IgD-negative memory B cell (primary cell): ENCODE results near the gene GABRR2. TPM values are rescaled to one million over a fixed set of nuclear protein-coding genes. Genes with fewer than 3 reads are reported as not detected.

Experiments
- H3K27ac Mint-ChIP-seq, 3 donors: one replicate each; pipeline ENCODE4 v1.8.0; 2020 to 2022; ENCODE audit warnings: mild to moderate bottlenecking in 3 of 3, mixed read lengths in 3 of 3, moderate library complexity in 1 of 3
- H3K27me3 Mint-ChIP-seq: one replicate; pipeline ENCODE4 v1.8.0; 2021; ENCODE audit warnings: mixed read lengths
- H3K36me3 Mint-ChIP-seq: one replicate; pipeline ENCODE4 v1.8.0; 2020; ENCODE audit warnings: mild to moderate bottlenecking, mixed read lengths
- H3K4me1 Mint-ChIP-seq, 3 donors: one replicate each; pipeline ENCODE4 v1.8.0; 2020 to 2022; ENCODE audit warnings: mixed read lengths in 3 of 3, mild to moderate bottlenecking in 1 of 3
- H3K4me3 Mint-ChIP-seq, 4 donors: one replicate each; pipeline ENCODE4 v1.8.0; 2020 to 2022; ENCODE audit warnings: mild to moderate bottlenecking in 4 of 4, mixed read lengths in 4 of 4, moderate library complexity in 3 of 4
- H3K9me3 Mint-ChIP-seq, 3 donors: one replicate each; pipeline ENCODE4 v1.8.0; 2020 to 2021; ENCODE audit warnings: mixed read lengths in 3 of 3, mild to moderate bottlenecking in 1 of 3
- polyA plus RNA-seq: library from polyadenylated mRNA; unstranded; fragments of 300-500 nt; fragmentation: Illumina TruSeq; gene quantifications from one replicate; pipeline ENCODE4 v1.2.3, GENCODE V29; 2021

Gene GABRR2
- polyA plus RNA-seq, 1 donor from 2014 or later = 0.13 TPM

GRCh38 chr6:89348372-89348771 lies 33.3 kb upstream of the GABRR2 start:
- no peaks in the 10 kb centered on the region for H3K27me3 Mint-ChIP-seq
- no peaks in the 10 kb centered on the region for H3K36me3 Mint-ChIP-seq
- peaks cover 52 to 63% (median 57%) of the 10 kb centered on the region in 3 donors for H3K4me1 Mint-ChIP-seq
- peak overlapping the region; percentile 88 to 98 (median 98) for H3K4me3 Mint-ChIP-seq
- H3K27ac Mint-ChIP-seq = peak overlapping the region in 2 of 3 donors; percentile 50 to 63
- H3K9me3 Mint-ChIP-seq = no peaks in the 10 kb centered on the region

DNA sequence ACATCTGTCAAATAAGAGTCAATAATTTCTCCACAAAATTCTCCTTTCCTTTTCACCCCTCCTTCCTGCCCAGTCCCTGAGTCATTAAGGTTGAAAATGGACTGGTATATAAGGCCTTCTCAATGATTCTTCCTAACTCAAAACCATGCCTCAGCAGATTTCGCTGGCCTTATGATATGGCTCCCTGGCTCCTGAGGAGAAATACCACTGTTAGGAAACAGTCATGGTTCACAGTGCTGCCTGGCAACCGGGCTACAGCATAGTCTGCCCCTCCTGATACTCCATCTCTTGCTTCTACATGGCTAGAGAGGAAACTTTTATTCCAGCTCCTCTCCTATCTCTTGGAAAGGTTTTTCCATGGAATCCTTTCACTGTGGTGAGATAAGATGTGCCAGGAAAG lies 32.7 kb upstream of the GABRR2 start:
- Mint-ChIP-seq H3K36me3 (no peaks in the 10 kb centered on the region), H3K4me3 (peak overlapping the region in 3 of 4 donors; percentile 88 to 98 (median 97)), H3K27me3 (no peaks in the 10 kb centered on the region), H3K27ac (peak overlapping the region in 2 of 3 donors; percentile 32 to 63), H3K9me3 (no peaks in the 10 kb centered on the region), H3K4me1 (peaks cover 53 to 62% (median 59%) of the 10 kb centered on the region in 3 donors)

GRCh38 chr6:89346433-89346832 lies 31.3 kb upstream of the GABRR2 start:
- no peaks in the 10 kb centered on the region for H3K9me3 Mint-ChIP-seq
- no peaks in the 10 kb centered on the region for H3K27me3 Mint-ChIP-seq
- H3K36me3 Mint-ChIP-seq = no peaks in the 10 kb centered on the region
- H3K4me3 Mint-ChIP-seq = peak overlapping the region in 1 of 4 donors; percentile 65
- peaks cover 53 to 61% (median 60%) of the 10 kb centered on the region in 3 donors for H3K4me1 Mint-ChIP-seq
- peak overlapping the region in 1 of 3 donors; percentile 57 for H3K27ac Mint-ChIP-seq

DNA sequence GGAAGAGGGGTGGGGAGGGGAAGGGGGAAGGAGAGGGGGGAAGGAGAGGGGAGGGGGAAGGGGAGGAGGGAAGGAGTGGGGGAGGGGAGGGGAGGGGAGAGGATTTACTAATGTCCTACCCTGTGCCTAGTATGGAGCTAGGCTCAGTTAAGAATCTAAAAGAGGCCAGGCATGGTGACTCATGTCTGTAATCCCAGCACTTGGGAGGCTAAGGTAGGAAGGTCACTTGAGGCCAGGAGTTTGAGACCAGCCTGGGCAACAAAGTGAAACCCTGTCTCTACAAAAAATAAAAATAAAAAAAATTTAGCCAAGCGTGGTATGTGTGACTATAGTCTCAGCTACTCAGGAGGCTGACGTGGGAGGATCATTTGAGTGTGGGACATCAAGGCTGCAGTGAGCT lies 24.5 kb upstream of the GABRR2 start:
- Mint-ChIP-seq H3K4me1 (peaks cover 12 to 18% (median 17%) of the 10 kb centered on the region in 3 donors), H3K27ac (no peak overlapping the region), H3K9me3 (no peaks in the 10 kb centered on the region), H3K4me3 (no peak overlapping the region), H3K27me3 (no peaks in the 10 kb centered on the region), H3K36me3 (no peaks in the 10 kb centered on the region)

- Mint-ChIP-seq H3K27me3 (no peaks in the 10 kb centered on the region), H3K9me3 (no peaks in the 10 kb centered on the region), H3K4me1 (peaks cover 4 to 9% (median 4%) of the 10 kb centered on the region in 3 donors), H3K4me3 (no peak overlapping the region), H3K27ac (no peak overlapping the region), H3K36me3 (no peaks in the 10 kb centered on the region)
Measured at GRCh38 chr6:89335164-89335563, 20.1 kb upstream of the GABRR2 start.

DNA sequence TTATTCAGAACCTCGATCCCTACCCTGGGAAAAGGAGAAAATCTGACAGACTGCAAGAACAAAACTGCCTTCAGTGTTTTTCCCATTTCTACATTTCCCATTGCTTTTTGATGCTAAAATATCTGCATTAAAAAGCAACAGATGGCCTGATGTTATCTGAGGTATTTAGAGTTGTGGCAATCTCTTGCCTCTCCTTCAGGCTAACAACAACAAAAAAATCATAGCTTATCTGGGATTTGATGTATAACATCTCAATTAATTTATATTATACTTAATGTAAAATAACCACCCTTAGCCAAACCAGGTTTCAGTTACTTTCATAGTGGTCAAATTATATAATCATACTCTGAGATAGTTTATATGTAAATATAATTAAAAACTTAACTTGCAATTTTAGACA lies 15.8 kb upstream of the GABRR2 start:
- peaks cover 2 to 12% (median 3%) of the 10 kb centered on the region in 3 donors for H3K4me1 Mint-ChIP-seq
- no peaks in the 10 kb centered on the region for H3K27me3 Mint-ChIP-seq
- no peak overlapping the region for H3K4me3 Mint-ChIP-seq
- peaks cover 2% of the 10 kb centered on the region for H3K36me3 Mint-ChIP-seq
- H3K27ac Mint-ChIP-seq = no peak overlapping the region
- no peaks in the 10 kb centered on the region for H3K9me3 Mint-ChIP-seq

- H3K9me3 Mint-ChIP-seq = no peaks in the 10 kb centered on the region
- peaks cover 5% of the 10 kb centered on the region for H3K36me3 Mint-ChIP-seq
- no peak overlapping the region for H3K4me3 Mint-ChIP-seq
- no peaks in the 10 kb centered on the region for H3K27me3 Mint-ChIP-seq
- no peak overlapping the region for H3K27ac Mint-ChIP-seq
- peaks cover 2 to 17% (median 4%) of the 10 kb centered on the region in 3 donors for H3K4me1 Mint-ChIP-seq
Measured at GRCh38 chr6:89328976-89329375, 13.9 kb upstream of the GABRR2 start.

- H3K9me3 Mint-ChIP-seq = no peaks in the 10 kb centered on the region
- H3K4me1 Mint-ChIP-seq = peaks cover 17 to 44% (median 33%) of the 10 kb centered on the region in 3 donors
- no peak overlapping the region for H3K27ac Mint-ChIP-seq
- H3K4me3 Mint-ChIP-seq = no peak overlapping the region
- no peaks in the 10 kb centered on the region for H3K27me3 Mint-ChIP-seq
- peaks cover 9% of the 10 kb centered on the region for H3K36me3 Mint-ChIP-seq
Measured at GRCh38 chr6:89324304-89324703, 9.2 kb upstream of the GABRR2 start.

DNA sequence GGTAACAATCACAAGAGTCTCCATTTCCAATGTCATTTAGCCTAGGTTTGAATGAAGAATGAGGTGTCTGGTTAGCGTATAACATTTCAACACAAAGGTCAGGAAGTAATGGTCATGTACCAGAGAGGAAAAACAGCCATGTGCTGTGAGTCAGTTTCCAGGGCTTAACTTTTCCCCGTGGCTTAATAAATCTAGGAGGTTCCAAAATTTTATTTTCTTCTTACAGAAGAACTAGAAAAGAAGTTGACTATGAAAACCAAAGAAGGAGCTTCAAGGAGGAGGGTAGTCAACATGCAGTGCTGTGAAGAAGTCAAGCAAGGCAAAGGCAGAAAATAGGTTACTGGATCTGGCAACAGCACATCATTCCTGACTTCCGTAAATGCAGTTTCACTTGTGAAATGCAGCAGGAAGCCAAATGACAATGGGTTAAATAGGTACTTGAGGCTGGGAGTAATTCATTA lies 8.4 kb upstream of the GABRR2 start:
- peaks cover 18 to 45% (median 36%) of the 10 kb centered on the region in 3 donors for H3K4me1 Mint-ChIP-seq
- H3K27me3 Mint-ChIP-seq = no peaks in the 10 kb centered on the region
- H3K9me3 Mint-ChIP-seq = no peaks in the 10 kb centered on the region
- peaks cover 9% of the 10 kb centered on the region for H3K36me3 Mint-ChIP-seq
- no peak overlapping the region for H3K27ac Mint-ChIP-seq
- no peak overlapping the region for H3K4me3 Mint-ChIP-seq

- peaks cover 11% of the 10 kb centered on the region for H3K36me3 Mint-ChIP-seq
- peak overlapping the region in 1 of 3 donors; percentile 74 for H3K27ac Mint-ChIP-seq
- no peaks in the 10 kb centered on the region for H3K27me3 Mint-ChIP-seq
- H3K4me1 Mint-ChIP-seq = peaks cover 24 to 60% (median 38%) of the 10 kb centered on the region in 3 donors
- no peaks in the 10 kb centered on the region for H3K9me3 Mint-ChIP-seq
- peak overlapping the region in 1 of 4 donors; percentile 53 for H3K4me3 Mint-ChIP-seq
Measured at GRCh38 chr6:89321131-89321970, 6.3 kb upstream of the GABRR2 start.

DNA sequence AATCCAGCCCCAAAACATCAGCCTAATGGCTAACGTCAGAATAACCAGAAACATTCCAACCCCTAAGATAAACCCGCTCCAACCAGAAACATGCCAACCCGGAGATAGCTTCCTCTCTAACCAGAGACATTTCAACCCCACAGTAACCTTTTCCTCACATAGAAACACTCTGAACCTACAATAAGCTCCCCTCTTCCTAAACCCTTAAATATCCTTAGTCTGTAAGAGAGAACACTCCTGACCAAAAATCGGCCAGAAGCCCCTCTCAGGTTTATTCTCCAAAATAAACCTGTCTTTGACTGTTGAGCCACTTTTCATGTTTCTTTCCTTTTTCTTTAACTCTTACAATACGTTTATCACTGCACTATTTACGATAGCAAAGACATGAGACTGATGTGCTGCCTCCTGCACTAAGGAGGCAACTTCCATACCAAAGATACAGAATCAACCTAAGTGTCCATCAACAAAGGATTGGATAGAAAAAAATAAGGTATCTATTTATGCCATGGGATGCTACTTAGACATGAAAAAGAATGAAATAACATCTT lies 5.0 kb upstream of the GABRR2 start:
- peaks cover 24 to 64% (median 39%) of the 10 kb centered on the region in 3 donors for H3K4me1 Mint-ChIP-seq
- H3K27me3 Mint-ChIP-seq = no peaks in the 10 kb centered on the region
- no peak overlapping the region for H3K27ac Mint-ChIP-seq
- H3K4me3 Mint-ChIP-seq = no peak overlapping the region
- H3K9me3 Mint-ChIP-seq = no peaks in the 10 kb centered on the region
- H3K36me3 Mint-ChIP-seq = peaks cover 9% of the 10 kb centered on the region

- H3K36me3 Mint-ChIP-seq = peaks cover 6% of the 10 kb centered on the region
- H3K4me1 Mint-ChIP-seq = peaks cover 20 to 45% (median 31%) of the 10 kb centered on the region in 3 donors
- H3K27me3 Mint-ChIP-seq = no peaks in the 10 kb centered on the region
- no peak overlapping the region for H3K4me3 Mint-ChIP-seq
- no peaks in the 10 kb centered on the region for H3K9me3 Mint-ChIP-seq
- peak overlapping the region in 1 of 3 donors; percentile 44 for H3K27ac Mint-ChIP-seq
Measured at GRCh38 chr6:89317067-89317466, 2.0 kb upstream of the GABRR2 start.

GRCh38 chr6:89314692-89315091 lies 407 bp downstream of the GABRR2 start:
- Mint-ChIP-seq H3K27ac (no peak overlapping the region), H3K27me3 (no peaks in the 10 kb centered on the region)

GRCh38 chr6:89313006-89313405 lies 2.1 kb downstream of the GABRR2 start:
- Mint-ChIP-seq H3K36me3 (peaks cover 2% of the 10 kb centered on the region), H3K27me3 (no peaks in the 10 kb centered on the region), H3K4me3 (peak overlapping the region in 1 of 4 donors; percentile 28), H3K4me1 (peaks cover 14 to 17% (median 14%) of the 10 kb centered on the region in 3 donors), H3K27ac (no peak overlapping the region), H3K9me3 (no peaks in the 10 kb centered on the region)

More at GRCh38 chr6:89314692-89315091, 407 bp downstream of the GABRR2 start:
- H3K9me3 Mint-ChIP-seq = no peaks in the 10 kb centered on the region
- no peak overlapping the region for H3K4me3 Mint-ChIP-seq
- H3K4me1 Mint-ChIP-seq = peaks cover 18 to 27% (median 23%) of the 10 kb centered on the region in 3 donors
- peaks cover 2% of the 10 kb centered on the region for H3K36me3 Mint-ChIP-seq

GRCh38 chr6:89311853-89312531 lies 3.1 kb downstream of the GABRR2 start:
- Mint-ChIP-seq H3K4me1 (peaks cover 4 to 17% (median 9%) of the 10 kb centered on the region in 3 donors), H3K27me3 (no peaks in the 10 kb centered on the region), H3K4me3 (peak overlapping the region in 1 of 4 donors; percentile 63), H3K36me3 (no peaks in the 10 kb centered on the region), H3K27ac (peak overlapping the region in 1 of 3 donors; percentile 63), H3K9me3 (no peaks in the 10 kb centered on the region)
